AG09319 (cell line): ENCODE data around the gene CERS6.

ENCODE experiments used
- DNase-seq: peaks from one replicate; pipeline ENCODE4 v3.0.0-alpha.2; 2010; ENCODE audit warnings: low read depth; ENCODE audit errors: extremely low read depth
- CTCF ChIP-seq: IDR thresholded peaks from 2 replicates; pipeline ENCODE4 v1.5.1; 2011; ENCODE audit warnings: low read depth, mild to moderate bottlenecking, inconsistent platforms, low read length, moderate library complexity

Gene CERS6

GRCh38 chr2:168626096-168626495 lies 170.0 kb downstream of the CERS6 start:
- no peak for DNase-seq
- no peak for TF ChIP-seq CTCF

DNA sequence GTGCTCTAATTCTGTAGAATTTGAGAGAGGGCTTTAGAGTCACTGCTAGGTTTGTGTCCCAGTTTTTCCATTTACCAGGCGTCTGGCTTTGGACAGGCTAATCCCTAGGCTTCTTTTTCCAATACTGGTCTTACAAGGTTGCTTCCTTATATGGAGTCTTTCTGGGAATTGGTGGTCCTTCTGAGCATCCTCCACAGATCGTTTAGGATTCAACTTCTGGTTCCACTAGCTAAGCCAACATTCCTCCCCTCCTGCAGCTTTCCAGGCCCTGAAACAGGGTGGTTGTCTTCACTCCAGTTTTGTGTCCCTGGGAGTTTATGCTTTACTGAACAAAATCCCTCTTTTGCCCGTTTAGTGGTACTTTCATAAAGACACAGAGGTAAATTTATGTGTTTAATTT lies 170.6 kb downstream of the CERS6 start:
- TF ChIP-seq CTCF: no peak
- DNase-seq: no peak

DNA sequence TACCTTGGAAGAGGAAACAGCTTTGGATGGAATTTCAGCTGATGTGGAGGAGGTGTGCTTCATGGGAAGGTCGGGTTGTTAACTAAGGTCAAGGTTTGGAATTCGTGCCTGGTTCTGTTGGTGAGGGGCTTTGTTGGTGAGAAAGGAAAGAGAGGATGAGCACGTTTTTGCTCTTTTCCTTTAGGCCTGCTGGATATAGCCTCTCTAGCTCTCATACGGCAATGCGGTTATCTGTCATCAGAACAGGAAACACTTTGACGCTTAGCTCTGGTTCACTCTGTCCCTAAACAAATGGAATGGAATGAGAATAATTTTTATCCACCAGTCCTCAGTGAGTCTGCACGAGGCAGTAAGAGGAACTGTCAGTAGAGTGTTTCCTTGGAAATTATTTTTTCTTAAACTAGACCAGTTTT lies 176.6 kb downstream of the CERS6 start:
- TF ChIP-seq CTCF: no peak
- DNase-seq: no peak

DNA sequence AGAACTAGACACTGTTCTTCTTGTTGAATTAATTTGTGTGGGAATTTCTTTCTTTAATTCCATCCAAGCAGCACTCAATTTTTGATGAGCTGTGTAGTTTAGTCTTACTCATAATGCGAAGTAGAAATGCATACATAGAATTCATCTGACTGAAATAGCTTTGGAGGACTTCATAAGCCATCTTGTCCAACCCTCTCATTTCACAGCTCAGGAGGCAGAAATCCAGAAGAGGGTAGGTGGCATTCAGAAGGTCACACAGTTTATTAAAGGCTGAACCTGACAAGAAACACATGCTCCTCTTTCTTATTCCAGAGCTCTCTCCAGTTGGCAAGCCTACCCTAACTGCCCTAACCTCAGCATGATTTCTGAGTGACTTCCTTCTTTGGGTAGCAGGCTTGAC lies 177.1 kb downstream of the CERS6 start:
- no peak for TF ChIP-seq CTCF

DNA sequence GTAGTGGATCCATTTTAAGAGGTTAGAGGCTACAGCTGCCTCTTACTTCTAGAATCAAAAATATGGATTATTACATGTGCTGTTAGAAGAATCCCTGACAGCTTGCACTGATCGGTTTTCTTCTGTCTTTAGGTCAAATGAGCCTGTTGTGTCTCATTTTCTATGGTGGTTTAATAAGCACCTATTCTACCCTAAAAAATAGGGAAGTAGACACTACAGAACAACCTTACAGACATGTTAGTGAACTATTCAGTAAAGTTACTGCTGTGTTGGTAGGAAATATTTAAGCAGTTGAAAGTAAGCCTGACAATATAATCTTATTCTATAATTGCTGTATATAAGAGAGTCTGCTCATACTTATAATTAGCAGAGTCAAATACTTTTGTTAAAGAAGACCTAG lies 177.8 kb downstream of the CERS6 start:
- no peak for DNase-seq
- TF ChIP-seq CTCF: no peak

More for the DNA sequence above, 177.1 kb downstream of the CERS6 start:
- DNase-seq: no peak

DNA sequence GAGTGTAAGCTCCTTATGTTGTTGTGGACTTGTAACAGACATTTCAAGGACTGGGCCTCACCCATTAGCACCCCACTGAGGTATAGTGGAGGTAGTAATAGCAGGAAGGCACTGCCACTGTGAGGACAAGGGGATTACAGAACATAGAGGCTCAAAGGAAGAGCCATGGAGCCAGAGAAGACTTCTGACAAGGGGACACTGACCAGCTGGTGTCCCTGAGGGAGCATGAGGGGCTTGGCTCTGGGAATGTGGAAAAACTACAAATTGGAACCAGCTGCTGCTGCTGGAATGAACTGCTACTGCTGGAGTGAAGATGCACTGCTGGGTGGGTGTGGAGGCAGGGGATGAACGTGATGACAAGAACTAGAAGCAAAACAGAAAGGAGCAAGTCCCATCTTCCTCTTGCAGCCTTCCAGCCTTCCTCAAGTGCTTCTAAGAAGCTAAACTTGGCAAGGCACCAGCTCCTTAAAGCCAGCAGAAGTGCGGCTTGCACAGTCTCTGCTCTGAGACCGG lies 179.0 kb downstream of the CERS6 start:
- DNase-seq: no peak
- TF ChIP-seq CTCF: no peak

GRCh38 chr2:168639018-168639417 lies 182.9 kb downstream of the CERS6 start:
- no peak for DNase-seq
- no peak for TF ChIP-seq CTCF
